A549 (cell line): ENCODE results near the gene SMARCAL1. TPM values are rescaled to one million over a fixed set of nuclear protein-coding genes. Genes with fewer than 3 reads are reported as not detected.

Experiments
- ATAC-seq, 2 experiments: fragments of 200-7000 bp in 1 of 2; fragments of >200 bp in 1 of 2; cut with Nextera tagmentation in 1 of 2; cut with Tn5 transposase in 1 of 2; 3 replicates each; pipeline versions ENCODE4 v1.8.0 to v1.9.1; 2018 to 2020; ENCODE audit warnings: mild to moderate bottlenecking in 1 of 2, moderate library complexity in 1 of 2
- CTCF ChIA-PET: fragments of 300-600 bp; sonication (Branson Sonifier 250); formaldehyde crosslinking; extraction: SDS; loops from one replicate; lab custom pipeline; 2021; ENCODE audit warnings: antibody characterized with exemption, inconsistent platforms; lab: Yijun Ruan, JAX
- POLR2A ChIA-PET: fragments of 350-600 bp; formaldehyde crosslinking; extraction: SDS; loops from one replicate; lab custom pipeline; 2021; ENCODE audit warnings: antibody characterized with exemption, inconsistent platforms; lab: Yijun Ruan, JAX
- DNase-seq, 2 experiments: peaks; one replicate each; pipeline versions ENCODE4 v3.0.0 to v3.0.0-alpha.2; 2011 to 2016; ENCODE audit warnings: low read depth in 1 of 2, low spot score in 1 of 2
- FAIRE-seq: peaks from 2 replicates; lab custom pipeline; 2011; peaks lifted over from hg19 to GRCh38; lab: Jason Lieb, UNC
- H3K27ac ChIP-seq, 2 experiments: fragments of >200 bp; sonication (Bioruptor Twin); formaldehyde crosslinking; 3 replicates each; pipeline ENCODE4 v1.5.1; 2016 to 2017
- H3K4me1 ChIP-seq: fragments of >200 bp; sonication (Bioruptor Twin); formaldehyde crosslinking; 3 replicates; pipeline ENCODE4 v1.6.1; 2016
- H3K4me2 ChIP-seq: fragments of >200 bp; sonication (Bioruptor Twin); formaldehyde crosslinking; 3 replicates; pipeline ENCODE4 v1.6.1; 2016
- H3K4me3 ChIP-seq: fragments of >200 bp; sonication (Bioruptor Twin); formaldehyde crosslinking; 3 replicates; pipeline ENCODE4 v1.5.1; 2016
- H3K9me3 ChIP-seq: fragments of >200 bp; sonication (Bioruptor Twin); formaldehyde crosslinking; 3 replicates; pipeline ENCODE4 v1.6.1; 2016
- CBX2 ChIP-seq: fragments of 200-600 bp; sonication (generic); IDR thresholded peaks from 2 replicates; pipeline ENCODE4 v1.6.1; 2016; ENCODE audit warnings: low read depth, mild to moderate bottlenecking, borderline replicate concordance
- CBX8 ChIP-seq: fragments of 200-600 bp; sonication (generic); IDR thresholded peaks from 2 replicates; pipeline ENCODE4 v1.6.1; 2016
- CEBPB ChIP-seq, 2 experiments: fragments of >200 bp in 1 of 2; sonication (Bioruptor Twin) in 1 of 2; formaldehyde crosslinking in 1 of 2; IDR thresholded peaks; 2 replicates each; pipeline ENCODE4 v1.6.1; 2012 to 2016
- CHD2 ChIP-seq: fragments of 150-350 bp; IDR thresholded peaks from 2 replicates; pipeline ENCODE4 v1.6.1; 2014; ENCODE audit warnings: low read length; ENCODE audit not compliant: partially characterized antibody
- CTCF ChIP-seq: fragments of >200 bp; sonication (Bioruptor Twin); formaldehyde crosslinking; IDR thresholded peaks from 3 replicates; pipeline ENCODE4 v1.5.1; 2016
- EHMT2 ChIP-seq: fragments of 200-600 bp; sonication (generic); IDR thresholded peaks from 2 replicates; pipeline ENCODE4 v1.6.1; 2016; ENCODE audit warnings: antibody characterized with exemption, low read depth, mild to moderate bottlenecking, moderate library complexity
- FOSL2 ChIP-seq, 2 experiments: fragments of 450-650 bp in 1 of 2; fragments of >200 bp in 1 of 2; sonication (Bioruptor Twin) in 1 of 2; formaldehyde crosslinking; IDR thresholded peaks; 2 replicates each; pipeline versions ENCODE4 v1.5.0 to v1.6.1; 2016 to 2020; ENCODE audit warnings: mild to moderate bottlenecking in 1 of 2, moderate library complexity in 1 of 2
- FOXS1 ChIP-seq: fragments of 250-450 bp; sonication (Bioruptor Pico); IDR thresholded peaks from 2 replicates; pipeline ENCODE4 v1.5.0; 2020; ENCODE audit warnings: mild to moderate bottlenecking, moderate library complexity
- GATA3 ChIP-seq: IDR thresholded peaks from 2 replicates; pipeline ENCODE4 v1.6.1; 2012; ENCODE audit warnings: borderline replicate concordance
- HDAC2 ChIP-seq: fragments of 200-600 bp; sonication (generic); IDR thresholded peaks from 2 replicates; pipeline ENCODE4 v1.6.1; 2016
- HMGXB4 ChIP-seq: fragments of 250-450 bp; sonication (Bioruptor Pico); IDR thresholded peaks from 2 replicates; pipeline ENCODE4 v1.5.0; 2021; ENCODE audit warnings: mild to moderate bottlenecking, moderate library complexity, borderline replicate concordance
- HOXA7 ChIP-seq: fragments of 250-450 bp; sonication (Bioruptor Pico); IDR thresholded peaks from 2 replicates; pipeline ENCODE4 v1.5.0; 2020; ENCODE audit warnings: mild to moderate bottlenecking, moderate library complexity
- HOXB13 ChIP-seq: fragments of 250-450 bp; sonication (Bioruptor Pico); IDR thresholded peaks from 2 replicates; pipeline ENCODE4 v1.5.0; 2020; ENCODE audit warnings: low read depth, mild to moderate bottlenecking, moderate library complexity
- HOXB5 ChIP-seq: fragments of 250-450 bp; sonication (Bioruptor Pico); IDR thresholded peaks from 2 replicates; pipeline ENCODE4 v1.5.0; 2020; ENCODE audit warnings: mild to moderate bottlenecking, moderate library complexity
- JUN ChIP-seq, 2 experiments: fragments of >200 bp; sonication (Bioruptor Twin); formaldehyde crosslinking; IDR thresholded peaks; 2 replicates in 1 of 2; 3 replicates in 1 of 2; pipeline ENCODE4 v1.6.1; 2016 to 2017
- JUNB ChIP-seq: fragments of >200 bp; sonication (Bioruptor Twin); formaldehyde crosslinking; IDR thresholded peaks from 2 replicates; pipeline ENCODE4 v1.6.1; 2016
- KDM5A ChIP-seq: fragments of 200-600 bp; sonication (generic); IDR thresholded peaks from 2 replicates; pipeline ENCODE4 v1.6.1; 2016; ENCODE audit warnings: antibody characterized with exemption, mild to moderate bottlenecking
- NPAS2 ChIP-seq: fragments of 250-450 bp; sonication (Bioruptor Pico); IDR thresholded peaks from 2 replicates; pipeline ENCODE4 v1.8.0; 2022; ENCODE audit warnings: mild to moderate bottlenecking, moderate library complexity, borderline replicate concordance
- POLR2A ChIP-seq: IDR thresholded peaks from 2 replicates; pipeline ENCODE4 v1.6.1; 2012; ENCODE audit warnings: mild to moderate bottlenecking, low read length
- SMC3 ChIP-seq: fragments of >200 bp; sonication (Bioruptor Twin); formaldehyde crosslinking; IDR thresholded peaks from 3 replicates; pipeline ENCODE4 v1.6.1; 2018; ENCODE audit warnings: inconsistent platforms
- TFCP2L1 ChIP-seq: fragments of 250-450 bp; sonication (Bioruptor Pico); IDR thresholded peaks from 2 replicates; pipeline ENCODE4 v1.5.0; 2021; ENCODE audit warnings: mild to moderate bottlenecking
- TP53 ChIP-seq: fragments of 250-450 bp; sonication (Bioruptor Pico); IDR thresholded peaks from 2 replicates; pipeline ENCODE4 v1.5.0; 2021; ENCODE audit warnings: mild to moderate bottlenecking, moderate library complexity
- ZSCAN20 ChIP-seq: fragments of 250-450 bp; sonication (Bioruptor Pico); IDR thresholded peaks from 2 replicates; pipeline ENCODE4 v1.8.0; 2022; ENCODE audit warnings: mild to moderate bottlenecking, moderate library complexity
- WGBS: methylation state at CpG from one replicate; pipeline ENCODE4 v1.1.6; 2017; ENCODE audit errors: missing lambda C conversion rate; 5-methylcytosine and 5-hydroxymethylcytosine counted together
- polyA plus RNA-seq, 4 experiments: library from polyadenylated mRNA; depleted of rRNA in 3 of 4; stranded (reverse); fragments of >200 nt; fragmentation: RNase III in 1 of 4; extraction: RNeasy Plus Mini Kit Qiagen cat#74134 plus additional on column Dnase treatment in 1 of 4; gene quantifications; 2 replicates in 3 of 4; 3 replicates in 1 of 4; pipeline ENCODE4 v1.2.3, GENCODE V29; 2011 to 2017
- TF ChIP-seq, protein P1 (sequence below): IDR thresholded peaks from 2 replicates; pipeline ENCODE4 v1.6.1; 2012; ENCODE audit warnings: low read depth, borderline replicate concordance
- TF ChIP-seq, protein P2 (sequence below): fragments of 250-450 bp; sonication (Bioruptor Pico); IDR thresholded peaks from 2 replicates; pipeline ENCODE4 v1.5.0; 2020; ENCODE audit warnings: low read depth, mild to moderate bottlenecking, moderate library complexity

The SMARCAL1 gene
- polyA plus RNA-seq, 2 of the 4 experiments (the other 2 are of a cell fraction): 18.4 to 28.7 TPM

DNA sequence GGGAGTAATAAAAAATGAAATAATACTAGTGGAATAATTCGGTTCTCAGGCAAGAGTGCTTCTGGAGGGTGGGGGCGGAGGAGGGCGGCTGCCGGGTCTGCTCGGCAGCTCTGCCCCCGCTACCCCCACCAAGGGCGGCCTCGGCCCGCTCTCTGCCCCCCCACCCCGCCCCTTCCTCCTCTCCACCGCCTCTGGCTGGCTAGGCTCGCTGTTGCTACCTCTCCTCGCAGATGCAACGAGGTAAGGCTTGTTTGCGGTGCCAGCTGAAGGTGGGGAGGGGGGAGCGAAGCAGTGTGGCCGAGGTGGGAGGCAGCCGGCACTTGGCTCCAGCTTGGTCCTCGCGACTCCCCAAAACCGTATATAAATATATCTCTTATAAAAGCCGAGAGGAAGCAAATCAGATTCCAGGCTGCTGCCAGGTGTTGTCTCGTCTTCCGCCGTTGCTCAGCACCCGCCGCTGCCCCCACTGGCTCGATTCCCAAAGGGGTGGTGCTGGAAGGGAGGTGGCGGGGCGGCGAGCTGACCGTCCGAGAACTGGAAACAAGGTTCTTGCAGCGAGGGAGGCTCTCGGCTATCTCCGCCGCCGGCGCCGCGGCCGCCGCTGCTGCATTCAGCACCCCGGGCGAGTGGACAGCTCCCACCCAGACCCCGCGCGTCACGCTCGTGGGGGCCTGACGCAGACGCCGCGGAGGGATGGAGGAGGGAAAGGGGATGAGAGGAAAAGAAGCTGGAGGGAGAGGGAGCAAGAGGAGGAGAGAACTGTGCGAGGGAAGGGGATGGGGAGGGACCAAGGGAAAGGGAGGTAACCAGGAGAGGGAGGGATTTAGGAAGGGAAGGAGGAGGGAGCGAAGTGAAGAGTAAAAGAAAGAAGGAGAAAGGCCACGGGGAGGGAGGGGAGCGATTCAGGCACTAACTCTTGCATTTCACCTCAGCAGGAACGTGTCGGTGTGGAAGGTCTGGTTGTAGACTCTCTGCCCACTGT lies 40.3 kb upstream of the SMARCAL1 start, which contains the start of gene MARCHF4 (continued):
- TF ChIP-seq, protein P1, sequence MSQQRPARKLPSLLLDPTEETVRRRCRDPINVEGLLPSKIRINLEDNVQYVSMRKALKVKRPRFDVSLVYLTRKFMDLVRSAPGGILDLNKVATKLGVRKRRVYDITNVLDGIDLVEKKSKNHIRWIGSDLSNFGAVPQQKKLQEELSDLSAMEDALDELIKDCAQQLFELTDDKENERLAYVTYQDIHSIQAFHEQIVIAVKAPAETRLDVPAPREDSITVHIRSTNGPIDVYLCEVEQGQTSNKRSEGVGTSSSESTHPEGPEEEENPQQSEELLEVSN: no peak; the same call in 1 of the 2 replicates
- TF ChIP-seq FOXS1 (CRISPR knock-in tag) (peak; percentile 79; the same call in 1 of the 2 replicates), POLR2A (no peak; the same call in 1 of the 2 replicates), TFCP2L1 (0 out of 2 replicates have a peak, but pooled peaks have one; percentile 58), KDM5A (no peak), GATA3 (peak; percentile 53; the same call in 1 of the 2 replicates), HOXA7 (CRISPR knock-in tag) (peak; percentile 39; the same call in 1 of the 2 replicates), CBX2 (no peak), JUNB (no peak), ZSCAN20 (CRISPR knock-in tag) (0 out of 2 replicates have a peak, but pooled peaks have one; percentile 29), JUN (IDR thresholded peaks at IDR 0.05) (peak in 1 of 2 experiments; percentile 26; a peak in 1 of 5 replicates), CEBPB (IDR thresholded peaks at IDR 0.05) (no peak), CTCF (no peak), HDAC2 (0 out of 2 replicates have a peak, but pooled peaks have one; percentile 34), SMC3 (peak; percentile 34; the same call in 2 of the 3 replicates), HOXB5 (CRISPR knock-in tag) (peak; percentile 89), HOXB13 (peak; percentile 87; the same call in 1 of the 2 replicates), NPAS2 (CRISPR knock-in tag) (no peak), EHMT2 (peak; percentile 87)
- TF ChIP-seq, protein P2, sequence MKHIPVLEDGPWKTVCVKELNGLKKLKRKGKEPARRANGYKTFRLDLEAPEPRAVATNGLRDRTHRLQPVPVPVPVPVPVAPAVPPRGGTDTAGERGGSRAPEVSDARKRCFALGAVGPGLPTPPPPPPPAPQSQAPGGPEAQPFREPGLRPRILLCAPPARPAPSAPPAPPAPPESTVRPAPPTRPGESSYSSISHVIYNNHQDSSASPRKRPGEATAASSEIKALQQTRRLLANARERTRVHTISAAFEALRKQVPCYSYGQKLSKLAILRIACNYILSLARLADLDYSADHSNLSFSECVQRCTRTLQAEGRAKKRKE (CRISPR knock-in tag): no peak; the same call in 1 of the 2 replicates
- TF ChIP-seq, all 56 proteins: peak for 16

- H3K4me1 ChIP-seq: peaks cover 46% of the 10 kb centered on the region
- H3K9me3 ChIP-seq: no peaks in the 10 kb centered on the region
- FAIRE-seq: peak; percentile 61
- TF ChIP-seq EHMT2 (no peak), CHD2 (no peak), FOSL2 (IDR thresholded peaks at IDR 0.05) (peak; percentile 30; the same call in 1 of the 2 replicates), FOSL2 (CRISPR knock-in tag; IDR thresholded peaks at IDR 0.05) (peak; percentile 61), CBX8 (no peak), TP53 (CRISPR knock-in tag) (no peak), HMGXB4 (no peak), GATA3 (no peak)
- TF ChIP-seq, all 56 proteins: peak for 1
- ChIA-PET POLR2A (interaction anchor here (1.7 to 2.7 kb wide), 4 partner anchors 39 to 151 kb away, joined by 6 to 14 read pairs (median 8); partner anchors contain the start of genes RPL37A and SMARCAL1), CTCF (interaction anchor here (0.8 to 3.2 kb wide), 6 partner anchors 14 to 57 kb away, joined by 3 to 23 read pairs (median 4); no protein-coding TSS in a partner anchor)
- peak; percentile 51 to 57 for ATAC-seq
- under 1% methylated on average over 6 of the region's 6 CpGs for whole genome bisulfite sequencing
- Histone ChIP-seq H3K27ac (peak overlapping the region; percentile 61 to 87), H3K4me2 (peak overlapping the region; percentile 89), H3K4me3 (peak overlapping the region; percentile 64)
- peak; percentile 22 to 56 for DNase-seq
Observed at GRCh38 chr2:216372761-216373291, 39.5 kb upstream of the SMARCAL1 start.
